ENCODE results near the gene SLC35E2B. TPM values are rescaled to one million over a fixed set of nuclear protein-coding genes. Genes with fewer than 3 reads are reported as not detected.
A peak's percentile ranks its signal among the peaks of the same experiment; 100 is the strongest.
"Not testable (repeated sequence)": the region's sequence is repeated elsewhere in the genome, so short reads cannot be mapped to it uniquely, and the experiment has no call there.

The SLC35E2B gene
- total RNA-seq, 3 donors from 2014 or later (not counting 1 experiment from before 2014, with no cell fraction given): 57.6 to 79.9 (median 61.8) TPM

- H3K36me3 Mint-ChIP-seq; H3K9me3 ChIP-seq (ENCODE audit: control insufficient read depth, insufficient read depth, low read length); H3K27ac Mint-ChIP-seq; H3K27me3 Mint-ChIP-seq (ENCODE audit: low read depth in 2 of 2); DNase-seq; H3K4me1 Mint-ChIP-seq; intact Hi-C loops (cut with micrococcal nuclease); H3K27ac ChIP-seq (ENCODE audit: low read length); H3K4me3 Mint-ChIP-seq; H3K4me3 ChIP-seq (ENCODE audit: low read length); ATAC-seq; H3K4me1 ChIP-seq (ENCODE audit: control insufficient read depth, insufficient read depth, low read length); H3K27me3 ChIP-seq (ENCODE audit: control insufficient read depth, insufficient read depth, low read length); H3K9me3 Mint-ChIP-seq: not testable (repeated sequence)
- H3K36me3 ChIP-seq (ENCODE audit: control insufficient read depth, insufficient read depth, low read length): peaks cover 15% of the 10 kb centered on the region
- 97% methylated on average over 37 of the region's 37 CpGs for WGBS (ENCODE audit: insufficient coverage)
Observed at GRCh38 chr1:1636621-1637478, 55.7 kb downstream of the SLC35E2B start.

DNA sequence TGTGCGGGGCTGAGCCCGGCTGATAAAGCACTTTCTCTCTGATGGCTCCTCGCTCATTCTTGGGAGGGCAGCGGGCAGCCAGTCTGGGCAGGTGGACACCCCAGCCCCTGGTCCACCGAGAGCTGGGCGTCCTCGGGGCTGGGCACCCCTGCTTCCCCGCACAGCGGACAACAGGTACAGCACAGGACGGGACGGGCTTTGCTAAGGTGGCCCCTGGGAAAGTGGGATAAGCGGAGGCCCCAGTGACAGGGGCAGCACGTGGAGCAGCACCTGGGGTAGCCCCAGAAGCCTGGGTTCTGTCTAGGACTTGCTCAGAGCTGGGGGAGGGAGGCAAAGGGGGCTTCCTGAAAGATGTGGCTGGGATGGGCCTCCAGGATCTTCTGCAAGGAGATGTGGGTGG lies 58.0 kb downstream of the SLC35E2B start:
- H3K27me3 Mint-ChIP-seq (ENCODE audit: low read depth in 2 of 2); H3K9me3 ChIP-seq (ENCODE audit: control insufficient read depth, insufficient read depth, low read length); H3K4me1 Mint-ChIP-seq; H3K27me3 ChIP-seq (ENCODE audit: control insufficient read depth, insufficient read depth, low read length); H3K4me3 Mint-ChIP-seq; DNase-seq; H3K9me3 Mint-ChIP-seq; H3K27ac ChIP-seq (ENCODE audit: low read length); H3K36me3 Mint-ChIP-seq; ATAC-seq; intact Hi-C loops (cut with micrococcal nuclease); H3K4me3 ChIP-seq (ENCODE audit: low read length); H3K27ac Mint-ChIP-seq: not testable (repeated sequence)
- Histone ChIP-seq H3K36me3 (ENCODE audit: control insufficient read depth, insufficient read depth, low read length) (peaks cover 13% of the 10 kb centered on the region), H3K4me1 (ENCODE audit: control insufficient read depth, insufficient read depth, low read length) (peaks cover 12% of the 10 kb centered on the region)
- WGBS (ENCODE audit: insufficient coverage): 98% methylated on average over 7 of the region's 13 CpGs

DNA sequence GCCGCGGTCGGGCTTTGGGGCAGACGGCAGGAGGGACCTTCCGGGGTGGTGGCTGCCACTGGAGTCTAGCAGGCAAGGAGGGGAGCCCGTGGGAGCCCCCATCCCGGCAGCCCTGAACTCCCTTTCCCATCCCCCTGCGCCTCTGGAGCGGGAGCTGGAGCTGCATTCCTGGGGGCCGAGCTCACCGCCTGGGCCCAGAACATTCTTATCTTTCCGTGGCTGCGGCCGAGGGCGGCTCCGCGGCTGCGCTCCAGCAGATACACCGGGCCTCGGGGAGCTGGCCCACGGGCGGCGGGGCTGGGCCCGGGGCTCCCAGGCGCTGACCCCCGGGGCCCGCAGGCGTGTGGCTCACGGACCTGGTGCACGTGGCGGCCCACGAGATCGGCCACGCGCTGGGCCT lies 59.2 kb downstream of the SLC35E2B start:
- H3K36me3 Mint-ChIP-seq; H3K27me3 ChIP-seq (ENCODE audit: control insufficient read depth, insufficient read depth, low read length); intact Hi-C loops (cut with micrococcal nuclease); H3K9me3 ChIP-seq (ENCODE audit: control insufficient read depth, insufficient read depth, low read length); H3K27me3 Mint-ChIP-seq (ENCODE audit: low read depth in 2 of 2); ATAC-seq; DNase-seq; H3K27ac ChIP-seq (ENCODE audit: low read length); H3K9me3 Mint-ChIP-seq; H3K27ac Mint-ChIP-seq; H3K4me3 Mint-ChIP-seq; H3K4me3 ChIP-seq (ENCODE audit: low read length): not testable (repeated sequence)
- H3K4me1 Mint-ChIP-seq: peaks cover 5 to 10% of the 10 kb centered on the region in 2 donors
- peaks cover 13% of the 10 kb centered on the region for H3K36me3 ChIP-seq (ENCODE audit: control insufficient read depth, insufficient read depth, low read length)
- whole genome bisulfite sequencing (ENCODE audit: insufficient coverage): no CpG with 5 or more reads among the region's 35 CpGs
- H3K4me1 ChIP-seq (ENCODE audit: control insufficient read depth, insufficient read depth, low read length): peaks cover 17% of the 10 kb centered on the region

GRCh38 chr1:1631782-1632420 lies 60.7 kb downstream of the SLC35E2B start, which contains the start of gene MMP23B:
Gene MMP23B, plus strand, starts transcription at chr1:1632173. Its CDS starts 46 bp downstream, at chr1:1632219.
- peak within 1 kb of the TSS; percentile 90 for H3K27ac ChIP-seq (ENCODE audit: low read length)
- DNase-seq (peak in 1 of 2 donors; percentile 38), ATAC-seq (no peak)
- H3K27me3 ChIP-seq (ENCODE audit: control insufficient read depth, insufficient read depth, low read length): no peaks in the 10 kb centered on the region
- 4% methylated on average over 48 of the region's 48 CpGs for WGBS (ENCODE audit: insufficient coverage)
- Mint-ChIP-seq H3K36me3 (no peaks in the 10 kb centered on the region), H3K4me3 (peak within 1 kb of the TSS; percentile 83), H3K27ac (peak within 1 kb of the TSS; percentile 93 to 96), H3K9me3 (no peaks in the 10 kb centered on the region), H3K4me1 (peaks cover 5 to 16% of the 10 kb centered on the region in 2 donors), H3K27me3 (ENCODE audit: low read depth in 2 of 2) (no peaks in the 10 kb centered on the region)
- TF ChIP-seq, protein P1, sequence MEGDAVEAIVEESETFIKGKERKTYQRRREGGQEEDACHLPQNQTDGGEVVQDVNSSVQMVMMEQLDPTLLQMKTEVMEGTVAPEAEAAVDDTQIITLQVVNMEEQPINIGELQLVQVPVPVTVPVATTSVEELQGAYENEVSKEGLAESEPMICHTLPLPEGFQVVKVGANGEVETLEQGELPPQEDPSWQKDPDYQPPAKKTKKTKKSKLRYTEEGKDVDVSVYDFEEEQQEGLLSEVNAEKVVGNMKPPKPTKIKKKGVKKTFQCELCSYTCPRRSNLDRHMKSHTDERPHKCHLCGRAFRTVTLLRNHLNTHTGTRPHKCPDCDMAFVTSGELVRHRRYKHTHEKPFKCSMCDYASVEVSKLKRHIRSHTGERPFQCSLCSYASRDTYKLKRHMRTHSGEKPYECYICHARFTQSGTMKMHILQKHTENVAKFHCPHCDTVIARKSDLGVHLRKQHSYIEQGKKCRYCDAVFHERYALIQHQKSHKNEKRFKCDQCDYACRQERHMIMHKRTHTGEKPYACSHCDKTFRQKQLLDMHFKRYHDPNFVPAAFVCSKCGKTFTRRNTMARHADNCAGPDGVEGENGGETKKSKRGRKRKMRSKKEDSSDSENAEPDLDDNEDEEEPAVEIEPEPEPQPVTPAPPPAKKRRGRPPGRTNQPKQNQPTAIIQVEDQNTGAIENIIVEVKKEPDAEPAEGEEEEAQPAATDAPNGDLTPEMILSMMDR (IDR thresholded peaks at IDR 0.05): no peak
- intact Hi-C loops (cut with micrococcal nuclease): no loop called here
- peak within 1 kb of the TSS; percentile 42 for H3K4me3 ChIP-seq (ENCODE audit: low read length)
- H3K9me3 ChIP-seq (ENCODE audit: control insufficient read depth, insufficient read depth, low read length): no peaks in the 10 kb centered on the region
- H3K4me1 ChIP-seq (ENCODE audit: control insufficient read depth, insufficient read depth, low read length): peaks cover 29% of the 10 kb centered on the region
- H3K36me3 ChIP-seq (ENCODE audit: control insufficient read depth, insufficient read depth, low read length): peaks cover 6% of the 10 kb centered on the region

Data from natural killer cell (primary cell).